IPS DF 4.7 (cell line): ENCODE data around the gene LLGL1.
A peak's percentile ranks its signal among the peaks of the same experiment; 100 is the strongest.

Experiments
- DNase-seq: peaks from one replicate; pipeline ENCODE4 v3.0.0-alpha.2; 2013; ENCODE audit warnings: low spot score; ENCODE audit errors: extremely low read depth

Gene LLGL1

DNA sequence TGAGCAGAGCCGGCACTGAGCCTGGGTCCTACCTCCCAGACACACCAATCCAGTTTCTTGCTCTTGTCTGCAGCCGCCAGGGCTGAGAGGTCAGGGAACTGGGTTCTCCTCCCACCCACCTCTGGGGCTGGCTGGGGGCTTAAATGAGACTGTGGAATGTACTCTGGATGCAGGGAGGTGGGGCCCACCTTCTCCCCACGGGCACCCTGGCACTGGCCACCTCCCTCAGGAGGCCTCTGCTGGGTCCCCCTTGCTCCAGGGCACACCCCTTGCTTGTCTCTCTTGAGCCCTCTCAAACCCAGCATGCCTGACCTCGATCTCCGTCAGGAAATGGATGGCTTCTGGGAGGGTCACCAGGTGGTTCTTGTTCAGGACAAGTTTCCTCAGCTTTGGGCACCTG lies 26.7 kb downstream of the LLGL1 start:
- no peak for DNase-seq

DNA sequence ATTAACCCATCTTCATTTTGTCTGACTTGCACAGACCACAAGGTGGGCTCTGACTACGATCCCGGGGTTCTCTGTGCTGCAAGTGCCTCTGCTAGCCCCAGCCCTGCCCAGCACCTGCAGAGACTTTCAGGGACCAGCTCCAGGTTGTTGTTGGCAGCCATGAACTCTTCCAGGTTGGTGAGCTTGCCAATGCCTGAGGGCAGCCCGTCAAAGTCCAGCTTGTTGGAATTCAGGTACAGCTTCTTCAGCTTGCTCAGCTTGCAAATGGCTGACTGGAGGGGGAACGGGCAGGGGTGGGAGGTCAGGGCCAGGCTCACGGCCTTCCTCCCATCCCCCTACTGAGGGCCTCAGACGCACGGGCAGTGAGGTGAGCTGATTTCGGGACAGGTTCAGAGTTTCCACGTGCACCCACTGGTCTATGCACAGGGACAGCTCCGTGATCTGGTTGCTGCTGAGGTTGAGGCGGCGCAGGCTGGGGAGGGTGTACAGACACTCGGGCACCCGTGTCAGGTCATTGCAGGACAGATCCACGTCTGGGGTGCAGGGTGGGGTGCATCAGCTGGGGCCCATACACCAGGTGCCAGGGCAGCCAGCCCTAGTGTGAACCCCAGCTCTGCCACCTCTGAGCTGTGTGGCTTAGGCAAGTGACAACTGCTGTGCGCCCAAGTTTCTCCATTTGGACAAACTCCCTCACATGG lies 27.9 kb downstream of the LLGL1 start:
- DNase-seq: no peak

GRCh38 chr17:18253947-18254821 lies 28.7 kb downstream of the LLGL1 start:
- DNase-seq: no peak

DNA sequence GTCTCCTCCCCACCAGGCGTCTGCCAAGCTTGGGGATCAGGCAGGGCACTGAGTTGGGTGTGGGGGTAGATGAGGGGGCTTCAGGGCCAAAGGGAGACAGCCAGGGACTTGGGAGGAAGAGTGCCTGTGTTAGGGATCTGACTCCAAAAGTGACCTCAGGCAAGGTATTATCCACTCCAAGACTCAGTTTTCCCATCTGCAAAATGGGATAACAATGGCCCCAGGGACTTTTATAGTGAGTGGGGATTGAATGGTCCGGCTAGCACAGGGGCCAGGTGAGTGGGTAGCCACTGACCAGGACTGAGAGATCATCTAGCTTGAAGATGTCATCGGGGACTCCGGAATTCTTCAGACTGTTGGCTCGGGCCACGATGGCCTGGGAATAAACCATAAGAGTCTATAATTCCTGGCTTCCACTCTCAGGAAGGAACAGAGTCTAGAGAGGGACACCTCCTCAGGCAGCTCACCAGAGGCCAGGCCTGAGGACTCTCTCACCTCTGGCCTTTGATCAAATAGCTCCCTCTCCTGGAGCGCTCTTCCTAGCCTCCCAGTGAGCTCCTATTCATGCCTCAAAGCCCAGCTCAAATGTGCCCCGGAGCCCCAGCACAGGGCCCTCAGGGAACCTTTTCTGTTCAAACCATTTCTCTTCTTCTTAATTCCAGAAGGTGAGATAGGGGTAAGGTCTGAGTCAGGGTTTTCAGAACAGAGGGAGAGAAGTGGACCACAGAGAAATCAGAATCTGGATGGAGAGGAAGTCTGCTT lies 29.6 kb downstream of the LLGL1 start:
- no peak for DNase-seq

DNA sequence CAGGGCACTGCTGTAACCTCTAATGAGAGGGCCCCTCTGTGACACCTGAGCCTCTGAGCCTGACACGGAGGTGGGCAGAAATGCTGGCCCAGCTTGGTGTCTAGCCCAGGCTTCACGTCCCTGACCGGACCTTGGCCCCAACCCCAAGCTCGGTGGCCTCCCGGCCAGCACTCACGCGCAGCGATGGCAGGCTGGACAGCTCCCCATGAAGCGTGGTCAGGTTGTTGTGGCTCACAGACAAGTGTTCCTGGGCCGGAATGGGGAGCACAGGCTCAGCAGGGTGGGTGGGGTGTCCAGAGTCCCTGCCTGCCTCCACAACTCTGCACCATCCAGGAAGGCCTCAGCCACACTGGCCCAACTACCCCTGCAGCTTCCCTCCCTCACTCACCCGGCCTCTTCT lies 30.9 kb downstream of the LLGL1 start:
- no peak for DNase-seq

DNA sequence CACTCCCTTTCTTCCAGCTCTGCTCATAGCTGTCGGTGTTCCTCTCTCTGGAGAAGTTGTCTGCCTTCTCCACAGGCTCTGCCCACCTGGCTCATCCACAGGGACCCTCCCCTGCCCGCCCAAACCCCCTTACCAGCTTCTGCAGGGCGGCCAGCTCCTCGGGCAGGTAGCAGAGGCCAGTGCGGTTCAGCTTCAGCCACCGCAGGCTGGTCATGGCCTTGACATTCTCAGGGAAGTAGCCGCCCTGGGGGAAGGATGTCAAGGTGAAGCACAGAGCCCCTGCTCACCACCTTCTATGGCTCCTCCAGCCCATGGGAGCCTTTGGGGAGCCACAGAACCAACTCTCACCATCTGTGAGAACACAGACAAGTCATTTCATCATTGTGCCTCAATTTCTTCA lies 31.3 kb downstream of the LLGL1 start:
- DNase-seq: no peak

DNA sequence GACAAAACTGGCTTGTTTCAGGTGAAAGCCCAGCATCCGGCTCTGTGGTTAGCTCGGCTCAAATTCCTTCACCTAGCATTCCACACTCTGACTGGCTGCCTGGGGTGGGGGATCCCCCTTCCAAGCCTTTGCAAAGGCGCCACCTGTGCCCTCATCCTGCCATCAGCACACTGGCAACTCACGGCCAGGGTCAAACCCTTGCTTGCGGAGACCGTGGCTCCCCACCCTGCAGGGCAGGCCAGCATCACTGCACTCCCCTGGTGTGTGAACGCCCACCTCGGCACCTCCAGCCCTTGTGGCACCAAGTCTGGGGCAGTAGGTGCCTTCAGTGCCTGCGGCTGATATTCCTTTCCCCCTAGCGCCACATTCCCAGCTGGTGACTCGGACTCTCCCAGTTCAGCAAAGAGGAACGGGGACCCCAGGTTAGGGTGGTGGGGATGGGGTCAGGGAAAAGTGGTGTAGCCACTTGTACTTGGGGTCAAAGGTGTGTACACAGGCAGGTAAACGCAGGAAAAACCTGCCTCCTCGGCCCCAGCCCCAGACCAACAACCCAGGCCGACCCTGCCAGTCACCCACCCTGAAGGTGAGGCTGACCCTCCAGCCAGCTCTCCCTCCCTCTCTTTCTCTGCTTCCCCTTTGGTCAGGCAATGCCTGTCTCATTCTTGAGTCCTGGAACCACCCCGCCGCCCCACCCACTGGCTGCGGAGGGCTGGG lies 32.0 kb downstream of the LLGL1 start:
- DNase-seq: no peak

DNA sequence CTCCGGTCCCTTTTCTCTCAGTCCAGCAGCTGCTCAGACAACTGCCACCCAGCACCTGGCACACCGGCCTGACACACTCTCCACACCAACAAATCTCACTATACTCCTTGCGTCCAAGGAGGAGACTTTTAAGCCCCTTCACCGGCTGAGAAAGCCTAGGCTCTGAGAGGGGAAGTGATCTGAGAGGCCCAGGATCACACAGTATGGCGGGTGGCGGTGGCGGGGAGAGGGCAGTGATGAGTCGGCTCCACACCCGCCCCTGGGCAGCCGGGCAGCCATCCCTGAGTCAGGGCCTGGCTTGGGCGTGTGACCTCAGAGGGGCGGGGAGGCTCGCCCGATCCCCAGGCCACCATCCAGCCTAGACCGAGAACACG lies 32.5 kb downstream of the LLGL1 start:
- no peak for DNase-seq

GRCh38 chr17:18258356-18259038 lies 33.1 kb downstream of the LLGL1 start, which contains the start of gene FLII:
Gene FLII, minus strand, starts transcription at chr17:18258738. Its CDS starts 48 bp downstream, at chr17:18258690.
- DNase-seq: no peak

GRCh38 chr17:18259621-18260331 lies 34.3 kb downstream of the LLGL1 start:
- no peak for DNase-seq

DNA sequence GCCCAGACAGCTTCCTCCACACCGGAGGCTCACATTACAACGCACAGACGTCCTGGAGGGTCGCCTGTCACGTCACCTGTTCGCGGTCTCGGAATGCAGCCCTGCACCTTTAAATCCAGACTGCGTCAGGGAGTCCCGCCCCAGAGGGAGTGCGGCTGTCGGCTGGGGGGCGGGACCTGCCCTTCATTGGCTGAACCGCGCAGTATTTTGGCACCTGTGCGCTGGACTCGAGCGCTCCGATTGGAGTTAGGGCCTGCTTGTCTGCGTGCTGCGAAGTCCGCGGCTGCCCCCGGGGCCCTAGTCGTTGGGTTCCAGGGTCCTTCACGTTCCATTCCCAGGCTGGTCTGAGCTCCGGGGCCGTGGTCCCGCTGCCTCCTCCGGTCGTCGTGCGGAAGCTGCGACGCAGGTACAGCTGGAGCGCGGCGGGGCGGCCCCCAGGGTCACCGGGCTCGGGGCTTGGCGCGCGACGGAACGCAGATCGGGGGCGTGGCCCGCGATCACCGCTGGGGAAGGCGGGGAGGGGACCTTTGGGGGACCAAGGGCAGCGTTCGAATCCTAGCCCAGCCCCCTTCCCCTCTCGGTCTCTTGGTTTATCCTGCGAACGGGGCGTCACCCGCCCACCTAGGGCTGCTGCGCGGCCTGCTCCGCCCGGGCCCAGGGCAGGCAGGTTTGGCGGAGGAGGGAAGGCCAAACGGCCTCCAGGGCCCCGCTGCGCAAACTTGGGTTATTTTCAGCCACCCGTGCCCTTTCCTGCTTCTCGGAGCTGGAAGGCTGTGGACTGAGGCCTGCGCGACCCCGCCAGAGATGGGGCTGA lies 35.1 kb downstream of the LLGL1 start, which contains the start of gene MIEF2:
Gene MIEF2 (plus strand): TSS at position 331 of the 814 bp plus-strand sequence. CDS start 2,059 bp downstream, outside the sequence.
- peak; percentile 83 for DNase-seq

GRCh38 chr17:18261146-18261515 lies 35.7 kb downstream of the LLGL1 start:
- DNase-seq: no peak

GRCh38 chr17:18261659-18262058 lies 36.2 kb downstream of the LLGL1 start:
- no peak for DNase-seq

DNA sequence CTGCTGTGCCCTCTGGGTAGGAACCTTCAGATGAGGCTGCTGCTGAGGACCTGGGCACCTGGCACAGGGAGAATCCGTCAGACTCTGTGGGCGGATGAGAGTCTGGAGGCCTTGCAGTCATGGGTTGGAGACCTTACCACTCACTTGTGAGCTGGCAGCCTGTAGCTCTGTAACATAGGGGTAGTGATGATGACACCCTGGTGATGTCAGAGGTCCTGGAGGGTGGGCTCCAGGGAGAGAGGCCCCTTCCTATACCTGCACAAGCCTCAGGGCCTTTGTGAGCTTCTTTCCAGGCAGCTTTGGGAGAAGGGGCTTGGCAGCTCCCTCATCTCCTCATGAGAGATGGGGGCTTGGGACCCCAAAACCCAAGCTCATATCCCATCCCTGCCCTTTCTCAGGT lies 36.7 kb downstream of the LLGL1 start:
- DNase-seq: no peak

DNA sequence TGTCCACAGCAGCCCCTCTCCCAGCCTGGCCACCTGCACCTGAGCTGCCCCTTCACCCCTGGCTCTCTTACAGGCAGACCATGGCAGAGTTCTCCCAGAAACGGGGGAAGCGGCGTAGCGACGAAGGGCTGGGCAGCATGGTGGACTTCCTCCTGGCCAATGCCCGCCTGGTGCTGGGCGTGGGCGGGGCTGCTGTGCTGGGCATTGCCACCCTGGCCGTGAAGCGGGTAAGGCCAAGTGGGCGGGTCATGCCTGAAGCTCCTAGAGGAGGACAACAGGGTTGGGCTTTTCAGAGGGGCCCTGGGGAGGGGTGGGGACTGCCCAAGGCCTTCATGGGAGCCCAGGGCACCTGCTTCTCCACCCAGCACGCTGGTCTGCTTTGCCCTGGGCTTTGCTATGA lies 37.2 kb downstream of the LLGL1 start:
- no peak for DNase-seq

DNA sequence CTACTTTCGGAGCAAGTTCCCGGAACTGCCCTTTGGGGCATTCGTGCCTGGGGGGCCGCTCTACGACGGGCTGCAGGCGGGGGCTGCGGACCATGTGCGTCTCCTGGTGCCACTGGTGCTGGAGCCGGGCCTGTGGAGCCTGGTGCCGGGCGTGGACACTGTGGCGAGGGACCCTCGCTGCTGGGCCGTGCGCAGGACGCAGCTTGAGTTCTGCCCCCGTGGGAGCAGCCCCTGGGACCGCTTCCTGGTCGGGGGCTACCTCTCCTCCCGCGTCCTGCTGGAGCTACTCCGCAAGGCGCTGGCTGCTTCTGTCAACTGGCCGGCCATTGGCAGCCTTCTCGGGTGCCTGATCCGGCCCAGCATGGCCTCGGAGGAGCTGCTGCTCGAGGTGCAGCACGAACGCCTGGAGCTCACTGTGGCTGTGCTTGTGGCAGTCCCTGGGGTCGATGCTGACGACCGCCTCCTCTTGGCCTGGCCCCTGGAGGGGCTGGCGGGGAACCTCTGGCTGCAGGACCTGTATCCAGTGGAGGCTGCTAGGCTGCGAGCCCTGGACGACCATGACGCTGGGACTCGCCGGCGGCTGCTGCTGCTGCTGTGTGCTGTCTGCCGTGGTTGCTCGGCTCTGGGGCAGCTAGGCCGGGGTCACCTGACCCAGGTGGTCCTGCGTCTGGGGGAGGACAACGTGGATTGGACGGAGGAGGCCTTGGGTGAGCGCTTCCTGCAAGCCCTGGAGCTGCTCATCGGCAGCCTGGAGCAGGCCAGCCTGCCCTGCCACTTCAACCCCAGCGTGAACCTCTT lies 38.6 kb downstream of the LLGL1 start:
- no peak for DNase-seq

GRCh38 chr17:18267366-18267765 lies 41.9 kb downstream of the LLGL1 start:
- no peak for DNase-seq

GRCh38 chr17:18267927-18268711 lies 42.7 kb downstream of the LLGL1 start:
- DNase-seq: no peak
